Parathyroid adenoma (tissue), 2 donors: ENCODE results near the gene PHF24.

ENCODE experiments used
- H2AFZ ChIP-seq: fragments of 300-600 bp; sonication (generic); one replicate; pipeline ENCODE4 v1.7.0; 2017; ENCODE audit warnings: antibody characterized with exemption, mild to moderate bottlenecking
- H3K27ac ChIP-seq: fragments of 300-600 bp; sonication (generic); one replicate; pipeline ENCODE4 v1.7.0; 2017
- H3K27me3 ChIP-seq: fragments of 300-600 bp; sonication (generic); one replicate; pipeline ENCODE4 v1.7.0; 2017; ENCODE audit warnings: low read length; ENCODE audit not compliant: control insufficient read depth, insufficient read depth
- H3K36me3 ChIP-seq: fragments of 300-600 bp; sonication (generic); one replicate; pipeline ENCODE4 v1.7.0; 2017; ENCODE audit warnings: low read length; ENCODE audit not compliant: control insufficient read depth, insufficient read depth
- H3K4me1 ChIP-seq: fragments of 300-600 bp; sonication (generic); one replicate; pipeline ENCODE4 v1.7.0; 2017; ENCODE audit warnings: control low read depth
- H3K4me2 ChIP-seq: fragments of 300-600 bp; sonication (generic); one replicate; pipeline ENCODE4 v1.7.0; 2017; ENCODE audit warnings: low read length
- H3K4me3 ChIP-seq: fragments of 300-600 bp; sonication (generic); one replicate; pipeline ENCODE4 v1.7.0; 2017; ENCODE audit warnings: low read depth, low read length
- H3K79me2 ChIP-seq: fragments of 300-600 bp; sonication (generic); one replicate; pipeline ENCODE4 v1.7.0; 2017; ENCODE audit warnings: control low read depth
- H3K9ac ChIP-seq: fragments of 300-600 bp; sonication (generic); one replicate; pipeline ENCODE4 v1.7.0; 2017; ENCODE audit warnings: mild to moderate bottlenecking
- H3K9me3 ChIP-seq: fragments of 300-600 bp; sonication (generic); one replicate; pipeline ENCODE4 v1.7.0; 2017; ENCODE audit warnings: low read length; ENCODE audit not compliant: control insufficient read depth
- CTCF ChIP-seq: fragments of 300-600 bp; sonication (generic); IDR thresholded peaks from one replicate; pipeline ENCODE4 v1.7.0; 2017; ENCODE audit warnings: antibody characterized with exemption, mild to moderate bottlenecking
- donor health status: primary hyperparathyroidism.

The PHF24 gene

GRCh38 chr9:34959461-34959860, 1.4 kb downstream of the PHF24 start:
- no peak overlapping the region for H3K9ac ChIP-seq
- H3K36me3 ChIP-seq: no peaks in the 10 kb centered on the region
- no peaks in the 10 kb centered on the region for H3K9me3 ChIP-seq
- no peaks in the 10 kb centered on the region for H3K4me1 ChIP-seq
- H2AFZ ChIP-seq: no peak overlapping the region
- no peaks in the 10 kb centered on the region for H3K79me2 ChIP-seq
- H3K27me3 ChIP-seq: no peaks in the 10 kb centered on the region
- no peak overlapping the region for H3K4me3 ChIP-seq
- no peak for TF ChIP-seq CTCF
- no peak overlapping the region for H3K4me2 ChIP-seq
- H3K27ac ChIP-seq: no peak overlapping the region

- TF ChIP-seq CTCF: no peak
- Histone ChIP-seq H3K4me3 (no peak overlapping the region), H3K9ac (no peak overlapping the region), H3K4me2 (no peak overlapping the region), H3K27ac (no peak overlapping the region), H3K9me3 (no peaks in the 10 kb centered on the region), H2AFZ (no peak overlapping the region), H3K36me3 (no peaks in the 10 kb centered on the region), H3K4me1 (no peaks in the 10 kb centered on the region), H3K27me3 (no peaks in the 10 kb centered on the region), H3K79me2 (no peaks in the 10 kb centered on the region)
These were observed 3.7 kb downstream of the PHF24 start for GRCh38 chr9:34961574-34962490.

GRCh38 chr9:34962546-34962945, 4.5 kb downstream of the PHF24 start:
- Histone ChIP-seq H3K4me1 (no peaks in the 10 kb centered on the region), H3K27me3 (no peaks in the 10 kb centered on the region), H3K79me2 (no peaks in the 10 kb centered on the region), H3K9ac (no peak overlapping the region), H3K4me2 (no peak overlapping the region), H3K9me3 (no peaks in the 10 kb centered on the region), H3K27ac (no peak overlapping the region), H2AFZ (no peak overlapping the region), H3K36me3 (no peaks in the 10 kb centered on the region), H3K4me3 (no peak overlapping the region)
- no peak for TF ChIP-seq CTCF

DNA sequence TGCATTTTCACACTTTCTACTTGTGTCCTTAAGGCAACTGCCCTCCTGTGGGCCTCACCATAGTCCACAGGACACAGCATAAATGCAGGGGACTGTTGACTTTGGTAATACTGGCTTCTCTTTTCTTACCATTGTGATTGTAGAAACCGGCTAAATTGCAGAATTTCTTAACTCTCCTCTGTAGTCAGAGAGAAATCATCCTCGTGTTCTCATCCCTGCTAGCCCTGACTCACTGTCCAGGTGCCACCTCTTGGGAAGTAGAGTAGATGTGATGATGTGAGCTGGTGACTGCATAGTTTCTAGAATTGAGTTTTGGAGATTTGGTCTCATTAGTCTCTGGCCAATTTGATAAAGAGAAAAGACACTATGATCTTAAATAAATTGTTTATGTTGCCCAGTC, 5.5 kb downstream of the PHF24 start:
- Histone ChIP-seq H3K9ac (no peak overlapping the region), H3K9me3 (no peaks in the 10 kb centered on the region), H3K79me2 (no peaks in the 10 kb centered on the region), H3K27ac (no peak overlapping the region), H3K4me1 (no peaks in the 10 kb centered on the region), H2AFZ (no peak overlapping the region), H3K27me3 (no peaks in the 10 kb centered on the region), H3K4me2 (no peak overlapping the region), H3K36me3 (no peaks in the 10 kb centered on the region), H3K4me3 (no peak overlapping the region)
- no peak for TF ChIP-seq CTCF

- TF ChIP-seq CTCF: no peak
- Histone ChIP-seq H3K9ac (no peak overlapping the region), H3K36me3 (no peaks in the 10 kb centered on the region), H2AFZ (no peak overlapping the region), H3K27me3 (no peaks in the 10 kb centered on the region), H3K4me2 (no peak overlapping the region), H3K4me3 (no peak overlapping the region), H3K27ac (no peak overlapping the region), H3K79me2 (no peaks in the 10 kb centered on the region), H3K4me1 (no peaks in the 10 kb centered on the region), H3K9me3 (no peaks in the 10 kb centered on the region)
These were observed 6.4 kb downstream of the PHF24 start for GRCh38 chr9:34964458-34964857.
